Fibroblast of lung (primary cell): ENCODE data around the gene RNF148. TPM values are rescaled to one million over a fixed set of nuclear protein-coding genes. Genes with fewer than 3 reads are reported as not detected.

Experiments
- DNase-seq, 2 donors: peaks; one replicate each; pipeline versions ENCODE4 v3.0.0 to v3.0.0-alpha.2; 2010; ENCODE audit warnings: low read depth in 2 of 2
- H2AFZ ChIP-seq: 2 replicates; pipeline ENCODE4 v1.5.1; 2012; ENCODE audit warnings: low read length, control low read depth, inconsistent platforms
- H3K27ac ChIP-seq: 2 replicates; pipeline ENCODE4 v1.5.1; 2011; ENCODE audit warnings: low read length, control low read depth; ENCODE audit not compliant: insufficient read depth
- H3K27me3 ChIP-seq: 2 replicates; pipeline ENCODE4 v1.5.1; 2011; ENCODE audit warnings: mild to moderate bottlenecking, low read length; ENCODE audit not compliant: control insufficient read depth, insufficient read depth
- H3K36me3 ChIP-seq: 2 replicates; pipeline ENCODE4 v1.5.1; 2011; ENCODE audit warnings: low read length; ENCODE audit not compliant: control insufficient read depth, insufficient read depth
- H3K4me1 ChIP-seq: 2 replicates; pipeline ENCODE4 v1.5.1; 2011; ENCODE audit warnings: low read length; ENCODE audit not compliant: control insufficient read depth, insufficient read depth; ENCODE audit errors: extremely low read depth
- H3K4me2 ChIP-seq: 2 replicates; pipeline ENCODE4 v1.5.1; 2011; ENCODE audit warnings: low read length, control low read depth; ENCODE audit not compliant: insufficient read depth; ENCODE audit errors: extremely low read depth
- H3K4me3 ChIP-seq, 4 experiments: fragments of 200-600 bp in 1 of 4; sonication (generic) in 1 of 4; replicated peaks in 1 of 4; 2 replicates each; pipeline ENCODE4 v1.5.1; 2011 to 2016; ENCODE audit warnings: low read length in 4 of 4, low read depth in 3 of 4, mild to moderate bottlenecking in 3 of 4, control low read depth in 2 of 4, inconsistent platforms in 1 of 4, mixed read lengths in 1 of 4; ENCODE audit not compliant: insufficient read depth in 1 of 4; ENCODE audit errors: control extremely low read depth in 1 of 4
- H3K79me2 ChIP-seq: 2 replicates; pipeline ENCODE4 v1.5.1; 2012; ENCODE audit warnings: mild to moderate bottlenecking, low read length, inconsistent platforms; ENCODE audit not compliant: control insufficient read depth, insufficient read depth
- H3K9ac ChIP-seq: 2 replicates; pipeline ENCODE4 v1.5.1; 2011; ENCODE audit warnings: mild to moderate bottlenecking, low read length, control low read depth; ENCODE audit not compliant: insufficient read depth
- H3K9me3 ChIP-seq: 2 replicates; pipeline ENCODE4 v1.5.1; 2012; ENCODE audit warnings: low read depth, low read length; ENCODE audit not compliant: control insufficient read depth, insufficient read depth
- H4K20me1 ChIP-seq: 2 replicates; pipeline ENCODE4 v1.5.1; 2011; ENCODE audit warnings: low read length; ENCODE audit not compliant: control insufficient read depth, insufficient read depth; ENCODE audit errors: extremely low read depth
- EZH2 ChIP-seq: IDR thresholded peaks from 2 replicates; pipeline ENCODE4 v1.5.1; 2012; ENCODE audit warnings: low read length, control low read depth, mild to moderate bottlenecking; ENCODE audit errors: missing control alignments
- polyA plus RNA-seq, 2 donors: library from polyadenylated mRNA; depleted of rRNA in 1 of 2; stranded (reverse) in 1 of 2; unstranded in 1 of 2; fragments of >200 nt; gene quantifications; 2 replicates each; pipeline ENCODE4 v1.2.1, GENCODE V29; 2011 to 2012; ENCODE audit warnings: missing spikeins in 1 of 2
- total RNA-seq: library from RNA; depleted of rRNA; stranded (reverse); fragments of >200 nt; gene quantifications from 2 replicates; pipeline ENCODE4 v1.2.1, GENCODE V29; 2014
- TF ChIP-seq, protein P1 (sequence below), 2 donors: IDR thresholded peaks in 1 of 2; conservative IDR thresholded peaks in 1 of 2; 1 replicate in 1 of 2; 2 replicates in 1 of 2; pipeline ENCODE4 v1.5.1; 2011 to 2012; ENCODE audit warnings: low read length in 2 of 2, control low read depth in 1 of 2, inconsistent platforms in 1 of 2, low read depth in 1 of 2, mild to moderate bottlenecking in 1 of 2

The RNF148 gene
- total and polyA plus RNA-seq, 2 donors (not counting 1 experiment from before 2014, with no cell fraction given): 0.09 to 0.83 TPM

DNA sequence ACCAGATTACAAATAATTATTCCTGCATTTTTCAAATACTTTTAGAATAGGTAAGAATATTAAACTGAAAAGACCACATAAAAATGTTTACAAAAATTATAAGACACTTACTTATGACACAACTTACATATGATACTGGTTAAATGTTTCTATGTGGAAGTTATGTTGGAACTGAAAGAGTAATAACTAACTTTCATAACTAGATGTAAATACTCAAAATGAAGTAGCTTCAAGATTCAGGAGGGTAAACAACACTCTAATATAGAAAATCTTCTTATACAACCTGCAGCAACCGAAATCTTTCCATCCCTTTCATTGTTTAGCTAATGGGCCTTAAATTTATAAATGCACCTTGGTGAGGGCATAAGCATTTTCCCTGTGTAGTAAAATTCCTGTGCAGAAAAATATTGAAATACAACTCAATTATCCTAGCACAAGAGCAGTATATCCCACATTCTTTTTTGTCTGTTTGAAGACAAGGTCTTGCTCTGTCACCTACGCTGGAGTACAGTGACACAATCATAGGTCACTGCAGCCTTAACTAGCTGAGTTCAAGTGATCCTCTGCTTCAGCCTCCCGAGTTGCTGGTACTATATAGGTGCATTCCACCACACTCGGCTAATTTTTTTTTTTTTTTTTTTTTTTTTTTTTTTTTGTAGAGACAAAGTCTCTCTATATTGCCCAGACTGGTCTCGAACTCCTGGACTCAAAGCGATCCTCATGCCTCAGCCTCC lies 14.8 kb upstream of the RNF148 start:
- Histone ChIP-seq H3K27me3 (no peaks in the 10 kb centered on the region), H3K4me1 (no peaks in the 10 kb centered on the region), H3K27ac (no peak overlapping the region), H2AFZ (no peak overlapping the region), H3K4me3 (no peak overlapping the region), H4K20me1 (no peaks in the 10 kb centered on the region), H3K36me3 (no peaks in the 10 kb centered on the region), H3K4me2 (no peak overlapping the region), H3K9ac (no peak overlapping the region), H3K79me2 (no peaks in the 10 kb centered on the region), H3K9me3 (no peaks in the 10 kb centered on the region)
- no peak for DNase-seq
- TF ChIP-seq, protein P1, sequence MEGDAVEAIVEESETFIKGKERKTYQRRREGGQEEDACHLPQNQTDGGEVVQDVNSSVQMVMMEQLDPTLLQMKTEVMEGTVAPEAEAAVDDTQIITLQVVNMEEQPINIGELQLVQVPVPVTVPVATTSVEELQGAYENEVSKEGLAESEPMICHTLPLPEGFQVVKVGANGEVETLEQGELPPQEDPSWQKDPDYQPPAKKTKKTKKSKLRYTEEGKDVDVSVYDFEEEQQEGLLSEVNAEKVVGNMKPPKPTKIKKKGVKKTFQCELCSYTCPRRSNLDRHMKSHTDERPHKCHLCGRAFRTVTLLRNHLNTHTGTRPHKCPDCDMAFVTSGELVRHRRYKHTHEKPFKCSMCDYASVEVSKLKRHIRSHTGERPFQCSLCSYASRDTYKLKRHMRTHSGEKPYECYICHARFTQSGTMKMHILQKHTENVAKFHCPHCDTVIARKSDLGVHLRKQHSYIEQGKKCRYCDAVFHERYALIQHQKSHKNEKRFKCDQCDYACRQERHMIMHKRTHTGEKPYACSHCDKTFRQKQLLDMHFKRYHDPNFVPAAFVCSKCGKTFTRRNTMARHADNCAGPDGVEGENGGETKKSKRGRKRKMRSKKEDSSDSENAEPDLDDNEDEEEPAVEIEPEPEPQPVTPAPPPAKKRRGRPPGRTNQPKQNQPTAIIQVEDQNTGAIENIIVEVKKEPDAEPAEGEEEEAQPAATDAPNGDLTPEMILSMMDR (conservative IDR thresholded peaks at IDR 0.05 in 1 of 2, IDR thresholded peaks at IDR 0.05 in 1 of 2; ENCODE audit: low read depth in 1 of 2, low read length in 2 of 2): no peak
- TF ChIP-seq EZH2: no peak

DNA sequence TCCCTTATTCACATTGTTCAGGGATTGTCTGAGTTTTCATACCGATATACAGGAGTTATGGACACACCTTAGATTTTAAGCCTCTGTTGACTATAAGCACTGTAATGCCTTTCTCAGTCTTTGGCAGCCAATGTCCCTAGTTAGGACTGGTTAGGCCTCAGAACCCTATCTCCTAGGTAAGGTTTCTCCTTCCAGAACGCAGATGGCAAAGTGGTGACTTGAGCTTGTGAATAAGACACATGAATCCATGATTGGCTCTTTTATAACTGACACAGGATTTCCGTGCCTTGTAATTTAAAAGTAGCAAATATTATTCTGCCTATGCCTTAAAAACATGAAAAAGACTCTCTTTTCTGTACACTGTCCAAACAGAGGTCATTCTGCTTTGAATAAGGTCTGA lies 12.5 kb upstream of the RNF148 start:
- no peaks in the 10 kb centered on the region for H3K79me2 ChIP-seq
- H3K4me1 ChIP-seq: no peaks in the 10 kb centered on the region
- no peak overlapping the region for H3K27ac ChIP-seq
- no peak overlapping the region for H3K4me2 ChIP-seq
- no peak overlapping the region for H3K9ac ChIP-seq
- DNase-seq: no peak
- no peak overlapping the region for H2AFZ ChIP-seq
- TF ChIP-seq, protein P1 (conservative IDR thresholded peaks at IDR 0.05 in 1 of 2, IDR thresholded peaks at IDR 0.05 in 1 of 2; ENCODE audit: low read depth in 1 of 2, low read length in 2 of 2): no peak
- no peak for TF ChIP-seq EZH2
- H4K20me1 ChIP-seq: no peaks in the 10 kb centered on the region
- no peaks in the 10 kb centered on the region for H3K27me3 ChIP-seq
- no peaks in the 10 kb centered on the region for H3K36me3 ChIP-seq
- H3K4me3 ChIP-seq: no peak overlapping the region
- H3K9me3 ChIP-seq: no peaks in the 10 kb centered on the region

DNA sequence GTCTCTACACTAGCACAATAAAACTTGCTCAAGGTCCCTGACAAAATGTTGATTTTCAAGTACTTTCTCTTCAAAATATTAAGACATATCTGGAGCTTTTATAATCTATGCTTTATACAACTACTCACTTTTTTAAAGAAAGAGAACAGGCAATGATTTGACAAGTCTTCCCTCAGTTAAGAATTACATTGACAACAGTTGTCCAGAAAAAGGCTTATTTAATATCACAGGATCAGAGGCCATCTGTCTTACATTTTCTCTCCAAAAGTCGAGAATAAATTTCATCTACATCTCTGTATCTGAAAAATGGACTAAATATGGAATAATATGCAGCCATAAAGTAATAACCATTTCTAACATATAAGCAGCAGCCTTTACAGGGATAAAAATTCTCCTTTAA lies 8.2 kb upstream of the RNF148 start:
- no peak overlapping the region for H3K4me3 ChIP-seq
- no peak overlapping the region for H3K4me2 ChIP-seq
- H3K27ac ChIP-seq: no peak overlapping the region
- no peaks in the 10 kb centered on the region for H4K20me1 ChIP-seq
- H3K9ac ChIP-seq: no peak overlapping the region
- H2AFZ ChIP-seq: no peak overlapping the region
- H3K4me1 ChIP-seq: no peaks in the 10 kb centered on the region
- DNase-seq: no peak
- H3K79me2 ChIP-seq: no peaks in the 10 kb centered on the region
- no peaks in the 10 kb centered on the region for H3K27me3 ChIP-seq
- no peak for TF ChIP-seq EZH2
- TF ChIP-seq, protein P1 (conservative IDR thresholded peaks at IDR 0.05 in 1 of 2, IDR thresholded peaks at IDR 0.05 in 1 of 2; ENCODE audit: low read depth in 1 of 2, low read length in 2 of 2): no peak
- no peaks in the 10 kb centered on the region for H3K36me3 ChIP-seq
- H3K9me3 ChIP-seq: no peaks in the 10 kb centered on the region
